HG02884 (cell line): ENCODE measurements around the gene DNAH2.

Experiments used
- ATAC-seq: cut with Tn5 transposase; IDR thresholded peaks from one replicate; pipeline ENCODE4 v1.9.1; 2021; ENCODE audit warnings: mild to moderate bottlenecking, moderate library complexity; ENCODE audit not compliant: unreplicated experiment

DNAH2 gene

GRCh38 chr17:7721612-7722011, 4.1 kb downstream of the DNAH2 start:
- ATAC-seq: no peak

GRCh38 chr17:7727886-7728285, 10.3 kb downstream of the DNAH2 start:
- ATAC-seq: no peak

- no peak for ATAC-seq
Measured at GRCh38 chr17:7729816-7730215, 12.3 kb downstream of the DNAH2 start.

- no peak for ATAC-seq
Measured at GRCh38 chr17:7732981-7733539, 15.5 kb downstream of the DNAH2 start.

GRCh38 chr17:7737601-7738000, 20.1 kb downstream of the DNAH2 start:
- no peak for ATAC-seq

- ATAC-seq: no peak
Measured at GRCh38 chr17:7739746-7740145, 22.2 kb downstream of the DNAH2 start.

- ATAC-seq: no peak
Measured at GRCh38 chr17:7740481-7741001, 23.0 kb downstream of the DNAH2 start.

GRCh38 chr17:7742729-7743128, 25.2 kb downstream of the DNAH2 start:
- ATAC-seq: no peak

GRCh38 chr17:7744416-7744815, 26.9 kb downstream of the DNAH2 start:
- no peak for ATAC-seq

GRCh38 chr17:7745748-7746470, 28.4 kb downstream of the DNAH2 start:
- ATAC-seq: no peak

GRCh38 chr17:7747635-7748071, 30.1 kb downstream of the DNAH2 start:
- ATAC-seq: no peak

GRCh38 chr17:7748076-7748775, 30.7 kb downstream of the DNAH2 start:
- ATAC-seq: no peak

GRCh38 chr17:7750321-7750821, 32.8 kb downstream of the DNAH2 start:
- ATAC-seq: no peak

GRCh38 chr17:7754656-7755055, 37.1 kb downstream of the DNAH2 start:
- no peak for ATAC-seq

GRCh38 chr17:7755095-7755890, 37.7 kb downstream of the DNAH2 start:
- ATAC-seq: no peak

GRCh38 chr17:7756968-7757367, 39.4 kb downstream of the DNAH2 start:
- ATAC-seq: no peak

- no peak for ATAC-seq
Measured at GRCh38 chr17:7763919-7764318, 46.4 kb downstream of the DNAH2 start.

GRCh38 chr17:7767004-7767403, 49.5 kb downstream of the DNAH2 start:
- no peak for ATAC-seq

GRCh38 chr17:7767405-7768021, 50.0 kb downstream of the DNAH2 start:
- ATAC-seq: no peak

- ATAC-seq: no peak
Measured at GRCh38 chr17:7769854-7770253, 52.3 kb downstream of the DNAH2 start.
